Measurements from ENCODE around the gene DND1.
"Not testable (repeated sequence)": the region's sequence is repeated elsewhere in the genome, so short reads cannot be mapped to it uniquely, and the experiment has no call there.

DND1 gene

DNA sequence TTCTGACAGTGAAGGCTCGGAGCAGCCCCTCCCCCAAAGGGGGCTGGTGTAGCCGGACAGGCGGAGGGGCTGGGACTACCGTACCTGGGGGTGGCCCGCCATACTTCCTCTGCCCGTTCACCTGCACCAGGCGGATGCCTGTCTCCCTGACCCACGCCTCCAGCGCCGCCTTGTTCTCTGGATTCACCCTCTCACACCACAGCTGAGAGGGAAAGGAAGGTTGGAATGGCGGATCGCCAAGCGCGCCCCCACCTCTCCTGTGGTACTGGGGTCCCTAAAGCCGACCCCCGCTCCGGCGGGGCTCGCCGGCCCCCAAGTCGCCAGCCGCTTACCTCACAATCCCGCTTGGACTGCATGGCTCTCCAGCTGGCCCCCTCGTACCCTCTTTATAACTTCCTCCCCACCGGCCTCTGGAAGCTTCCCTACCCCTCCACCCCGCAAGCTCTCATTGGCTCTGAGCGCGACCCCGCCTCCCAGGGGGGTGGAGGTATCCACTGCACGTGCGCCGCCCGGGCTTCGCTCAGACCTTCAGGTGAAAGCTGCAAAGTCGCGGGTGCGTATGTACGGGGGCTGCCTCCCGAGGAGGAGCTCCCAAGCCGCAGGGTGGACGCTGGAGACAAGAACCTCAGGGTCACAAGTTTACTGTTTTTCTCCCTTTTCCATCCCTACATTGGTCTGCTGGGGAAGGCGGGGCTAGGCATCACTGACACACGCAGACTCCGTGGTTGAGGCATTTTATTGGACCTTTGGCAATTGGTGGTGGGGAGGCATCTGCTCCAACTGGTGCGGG, at the start of gene DND1:
TSS of gene DND1 (minus strand) at position 390 of the 790 bp plus-strand sequence. CDS start at position 356, 34 bp downstream.
- no peaks in the 10 kb centered on the region for H3K27me3 Mint-ChIP-seq
- no peaks in the 10 kb centered on the region for H3K4me1 Mint-ChIP-seq
- ATAC-seq (replicated peaks; ENCODE audit: extremely low read depth, poor library complexity, severe bottlenecking) = no peak
- H3K9me3 Mint-ChIP-seq = no peaks in the 10 kb centered on the region
- H3K4me3 Mint-ChIP-seq = no peak within 1 kb of the TSS
- H3K36me3 Mint-ChIP-seq (ENCODE audit: insufficient read depth) = peaks cover 35% of the 10 kb centered on the region
- DNase-seq (ENCODE audit: low spot score in 2 of 2) = no peak
- no peak within 1 kb of the TSS for H3K27ac Mint-ChIP-seq (ENCODE audit: low read depth)

DNA sequence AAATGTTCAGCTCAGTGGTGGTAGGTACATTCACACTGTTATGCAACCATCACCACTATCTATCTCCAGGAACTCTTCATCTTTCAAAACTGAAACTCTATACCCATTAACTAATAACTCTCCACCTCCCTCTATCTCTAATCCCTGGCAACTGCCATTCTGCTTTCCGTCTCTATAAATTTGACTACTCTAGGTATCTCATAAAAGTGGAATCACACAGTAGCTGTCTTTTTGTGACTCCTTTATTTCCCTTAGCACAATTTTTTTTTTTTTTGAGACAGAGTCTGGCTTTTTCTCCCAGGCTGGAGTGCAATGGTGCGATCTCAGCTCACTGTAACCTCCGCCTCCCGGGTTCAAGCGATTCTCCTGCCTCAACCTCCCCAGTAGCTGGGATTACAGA, 48.0 kb upstream of the DND1 start:
- not testable (repeated sequence) for DNase-seq (ENCODE audit: low spot score in 2 of 2); H3K4me3 Mint-ChIP-seq; H3K9me3 Mint-ChIP-seq; H3K27ac Mint-ChIP-seq (ENCODE audit: low read depth); ATAC-seq (replicated peaks; ENCODE audit: extremely low read depth, poor library complexity, severe bottlenecking); H3K4me1 Mint-ChIP-seq
- peaks cover 16% of the 10 kb centered on the region for H3K27me3 Mint-ChIP-seq
- H3K36me3 Mint-ChIP-seq (ENCODE audit: insufficient read depth) = peaks cover 17% of the 10 kb centered on the region

- not testable (repeated sequence) for ATAC-seq (replicated peaks; ENCODE audit: extremely low read depth, poor library complexity, severe bottlenecking); H3K4me3 Mint-ChIP-seq; H3K9me3 Mint-ChIP-seq; H3K4me1 Mint-ChIP-seq; H3K27ac Mint-ChIP-seq (ENCODE audit: low read depth); DNase-seq (ENCODE audit: low spot score in 2 of 2)
- Mint-ChIP-seq H3K27me3 (peaks cover 11% of the 10 kb centered on the region), H3K36me3 (ENCODE audit: insufficient read depth) (peaks cover 11% of the 10 kb centered on the region)
Observed at GRCh38 chr5:140720738-140721137, 47.4 kb upstream of the DND1 start.

DNA sequence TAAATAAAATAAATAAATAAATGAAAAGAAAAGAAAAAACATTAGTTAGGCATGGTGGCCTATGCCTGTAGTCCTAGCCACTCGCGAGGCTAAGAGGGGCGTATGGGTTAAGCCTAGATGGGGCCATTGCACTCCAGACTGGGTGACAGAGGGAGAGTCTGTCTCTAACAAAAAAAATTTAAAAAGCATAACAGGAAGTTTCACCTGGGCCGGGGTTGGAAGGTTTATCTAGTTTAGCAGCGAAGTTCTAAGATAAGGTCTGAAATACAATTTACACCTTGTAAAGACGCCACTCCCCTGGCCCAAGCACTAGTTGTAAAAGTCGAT, 44.9 kb upstream of the DND1 start:
- peaks cover 7% of the 10 kb centered on the region for H3K36me3 Mint-ChIP-seq (ENCODE audit: insufficient read depth)
- H3K4me1 Mint-ChIP-seq = no peaks in the 10 kb centered on the region
- DNase-seq (ENCODE audit: low spot score in 2 of 2) (no peak), ATAC-seq (replicated peaks; ENCODE audit: extremely low read depth, poor library complexity, severe bottlenecking) (no peak)
- H3K27me3 Mint-ChIP-seq = peaks cover 5% of the 10 kb centered on the region
- no peaks in the 10 kb centered on the region for H3K9me3 Mint-ChIP-seq
- H3K4me3 Mint-ChIP-seq = no peak overlapping the region
- H3K27ac Mint-ChIP-seq (ENCODE audit: low read depth) = no peak overlapping the region

GRCh38 chr5:140716238-140716637, 42.9 kb upstream of the DND1 start:
- not testable (repeated sequence) for H3K27ac Mint-ChIP-seq (ENCODE audit: low read depth); H3K4me3 Mint-ChIP-seq; ATAC-seq (replicated peaks; ENCODE audit: extremely low read depth, poor library complexity, severe bottlenecking); H3K4me1 Mint-ChIP-seq; DNase-seq (ENCODE audit: low spot score in 2 of 2); H3K9me3 Mint-ChIP-seq; H3K27me3 Mint-ChIP-seq
- H3K36me3 Mint-ChIP-seq (ENCODE audit: insufficient read depth) = peaks cover 13% of the 10 kb centered on the region

DNA sequence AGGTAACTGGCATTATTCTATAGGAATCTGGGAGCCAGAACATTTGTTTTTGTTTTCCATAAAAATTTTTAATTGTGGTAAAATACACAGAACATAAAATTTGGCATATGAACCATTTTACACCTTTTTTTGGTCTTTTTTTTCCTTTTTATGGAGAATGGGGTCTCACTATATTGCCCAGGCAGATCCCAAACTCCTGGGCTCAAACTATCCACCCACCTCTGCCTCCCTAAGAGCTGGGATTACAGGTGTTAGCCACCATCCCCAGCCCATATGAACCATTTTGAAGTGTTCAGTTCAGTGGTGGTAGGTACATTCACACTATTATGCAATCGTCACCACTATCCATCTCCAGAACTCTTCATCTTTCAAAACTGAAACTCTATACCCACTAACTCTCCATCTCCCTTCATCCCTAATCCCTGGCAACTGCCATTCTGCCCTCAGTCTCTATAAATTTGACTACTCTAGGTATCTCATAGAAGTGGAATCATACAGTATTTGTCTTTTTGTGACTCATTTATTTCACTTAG, 40.3 kb upstream of the DND1 start:
- Mint-ChIP-seq H3K4me3 (no peak overlapping the region), H3K4me1 (peaks cover 23% of the 10 kb centered on the region), H3K9me3 (peaks cover 6% of the 10 kb centered on the region), H3K27me3 (peaks cover 9% of the 10 kb centered on the region), H3K27ac (ENCODE audit: low read depth) (no peak overlapping the region), H3K36me3 (ENCODE audit: insufficient read depth) (peaks cover 28% of the 10 kb centered on the region)
- DNase-seq (ENCODE audit: low spot score in 2 of 2) (no peak), ATAC-seq (replicated peaks; ENCODE audit: extremely low read depth, poor library complexity, severe bottlenecking) (no peak)

GRCh38 chr5:140711794-140712193, 38.4 kb upstream of the DND1 start:
- Mint-ChIP-seq H3K9me3 (peaks cover 6% of the 10 kb centered on the region), H3K36me3 (ENCODE audit: insufficient read depth) (peaks cover 26% of the 10 kb centered on the region), H3K4me3 (peak overlapping the region; percentile 100), H3K4me1 (peaks cover 23% of the 10 kb centered on the region), H3K27me3 (peaks cover 9% of the 10 kb centered on the region), H3K27ac (ENCODE audit: low read depth) (peak overlapping the region; percentile 100)
- no peak for ATAC-seq (replicated peaks; ENCODE audit: extremely low read depth, poor library complexity, severe bottlenecking)
- no peak for DNase-seq (ENCODE audit: low spot score in 2 of 2)

- Mint-ChIP-seq H3K4me1 (peaks cover 23% of the 10 kb centered on the region), H3K9me3 (peaks cover 6% of the 10 kb centered on the region), H3K4me3 (peak overlapping the region; percentile 100), H3K36me3 (ENCODE audit: insufficient read depth) (peaks cover 34% of the 10 kb centered on the region), H3K27me3 (peaks cover 9% of the 10 kb centered on the region), H3K27ac (ENCODE audit: low read depth) (peak overlapping the region; percentile 100)
- ATAC-seq (replicated peaks; ENCODE audit: extremely low read depth, poor library complexity, severe bottlenecking) = peak; percentile 80
- peak; percentile 80 to 92 for DNase-seq (ENCODE audit: low spot score in 2 of 2)
Observed at GRCh38 chr5:140710899-140711552, 37.6 kb upstream of the DND1 start.

GRCh38 chr5:140708787-140709186, 35.4 kb upstream of the DND1 start:
- Mint-ChIP-seq H3K27ac (ENCODE audit: low read depth) (peak overlapping the region; percentile 100), H3K36me3 (ENCODE audit: insufficient read depth) (peaks cover 51% of the 10 kb centered on the region), H3K4me1 (peaks cover 23% of the 10 kb centered on the region), H3K4me3 (peak overlapping the region; percentile 100)
- DNase-seq (ENCODE audit: low spot score in 2 of 2); H3K9me3 Mint-ChIP-seq; ATAC-seq (replicated peaks; ENCODE audit: extremely low read depth, poor library complexity, severe bottlenecking); H3K27me3 Mint-ChIP-seq: not testable (repeated sequence)

GRCh38 chr5:140707812-140708211, 34.4 kb upstream of the DND1 start:
- ATAC-seq (replicated peaks; ENCODE audit: extremely low read depth, poor library complexity, severe bottlenecking) (no peak), DNase-seq (ENCODE audit: low spot score in 2 of 2) (no peak)
- Mint-ChIP-seq H3K4me1 (peaks cover 23% of the 10 kb centered on the region), H3K4me3 (no peak overlapping the region), H3K27me3 (peaks cover 9% of the 10 kb centered on the region), H3K9me3 (peaks cover 6% of the 10 kb centered on the region), H3K27ac (ENCODE audit: low read depth) (no peak overlapping the region), H3K36me3 (ENCODE audit: insufficient read depth) (peaks cover 59% of the 10 kb centered on the region)

GRCh38 chr5:140700177-140701144, 27.1 kb upstream of the DND1 start, which contains the start of gene ZMAT2:
Gene ZMAT2, plus strand, starts transcription at chr5:140700447. Its CDS starts 14 bp downstream, at chr5:140700461.
- Mint-ChIP-seq H3K4me3 (peak within 1 kb of the TSS; percentile 98), H3K27ac (ENCODE audit: low read depth) (peak within 1 kb of the TSS; percentile 97), H3K36me3 (ENCODE audit: insufficient read depth) (peaks cover 71% of the 10 kb centered on the region), H3K4me1 (peaks cover 28% of the 10 kb centered on the region), H3K27me3 (no peaks in the 10 kb centered on the region), H3K9me3 (no peaks in the 10 kb centered on the region)
- ATAC-seq (replicated peaks; ENCODE audit: extremely low read depth, poor library complexity, severe bottlenecking) (peak; percentile 97), DNase-seq (ENCODE audit: low spot score in 2 of 2) (peak; percentile 83 to 90)

GRCh38 chr5:140696891-140697492, 23.6 kb upstream of the DND1 start:
- no peak overlapping the region for H3K4me3 Mint-ChIP-seq
- peak overlapping the region; percentile 56 for H3K27ac Mint-ChIP-seq (ENCODE audit: low read depth)
- peaks cover 61% of the 10 kb centered on the region for H3K36me3 Mint-ChIP-seq (ENCODE audit: insufficient read depth)
- no peaks in the 10 kb centered on the region for H3K27me3 Mint-ChIP-seq
- H3K9me3 Mint-ChIP-seq = no peaks in the 10 kb centered on the region
- H3K4me1 Mint-ChIP-seq = peaks cover 32% of the 10 kb centered on the region
- DNase-seq (ENCODE audit: low spot score in 2 of 2) (no peak), ATAC-seq (replicated peaks; ENCODE audit: extremely low read depth, poor library complexity, severe bottlenecking) (no peak)

All from central memory CD8-positive, alpha-beta T cell (primary cell).